Osteoblast (primary cell): ENCODE measurements around the gene DNAH17. TPM values are rescaled to one million over a fixed set of nuclear protein-coding genes. Genes with fewer than 3 reads are reported as not detected.

Source experiments
- DNase-seq: peaks from one replicate; pipeline ENCODE4 v3.0.0; 2011; ENCODE audit warnings: low spot score, mixed read lengths; ENCODE audit not compliant: insufficient read length; ENCODE audit errors: missing footprints
- H2AFZ ChIP-seq: 2 replicates; pipeline ENCODE4 v1.6.0; 2011; ENCODE audit warnings: mild to moderate bottlenecking, low read length
- H3K27ac ChIP-seq: 2 replicates; pipeline ENCODE4 v1.5.1; 2011; ENCODE audit warnings: mild to moderate bottlenecking, low read depth, low read length, moderate library complexity
- H3K27me3 ChIP-seq: 2 replicates; pipeline ENCODE4 v1.6.0; 2012; ENCODE audit warnings: mild to moderate bottlenecking, control low read depth, inconsistent platforms, low read length, moderate library complexity; ENCODE audit not compliant: insufficient read depth
- H3K36me3 ChIP-seq: 2 replicates; pipeline ENCODE4 v1.5.1; 2011; ENCODE audit warnings: mild to moderate bottlenecking, low read length, control low read depth, moderate library complexity; ENCODE audit not compliant: insufficient read depth
- H3K4me1 ChIP-seq: 2 replicates; pipeline ENCODE4 v1.5.1; 2011; ENCODE audit warnings: mild to moderate bottlenecking, low read length, control low read depth, moderate library complexity; ENCODE audit not compliant: insufficient read depth
- H3K4me2 ChIP-seq: 2 replicates; pipeline ENCODE4 v1.6.0; 2011; ENCODE audit warnings: mild to moderate bottlenecking, low read length; ENCODE audit not compliant: insufficient read depth
- H3K4me3 ChIP-seq: fragments of 200-600 bp; sonication (generic); 3 replicates; pipeline ENCODE4 v1.5.1; 2012; ENCODE audit warnings: mild to moderate bottlenecking, low read length, inconsistent platforms; ENCODE audit not compliant: insufficient read depth
- H3K79me2 ChIP-seq: 2 replicates; pipeline ENCODE4 v1.6.0; 2012; ENCODE audit warnings: mild to moderate bottlenecking, low read length, control low read depth, inconsistent platforms; ENCODE audit not compliant: insufficient read depth
- H3K9me3 ChIP-seq: 2 replicates; pipeline ENCODE4 v1.5.1; 2011; ENCODE audit warnings: low read depth, low read length, control low read depth
- H4K20me1 ChIP-seq: 2 replicates; pipeline ENCODE4 v1.6.0; 2012; ENCODE audit warnings: mild to moderate bottlenecking, low read length, control low read depth; ENCODE audit not compliant: insufficient read depth
- total RNA-seq: library from RNA; depleted of rRNA; stranded (reverse); fragments of >200 nt; gene quantifications from 2 replicates; pipeline ENCODE4 v1.2.3, GENCODE V29; 2012
- TF ChIP-seq, protein P1 (sequence below): IDR thresholded peaks from 2 replicates; pipeline ENCODE4 v1.5.1; 2011; ENCODE audit warnings: mild to moderate bottlenecking, low read depth, low read length, moderate library complexity; ENCODE audit errors: extremely low read depth

Gene DNAH17
- total RNA-seq, 1 donor, result under 0.01 TPM

- DNase-seq, result peak; percentile 84
- no peaks in the 10 kb centered on the region for H3K27me3 ChIP-seq
- no peaks in the 10 kb centered on the region for H3K79me2 ChIP-seq
- peak overlapping the region; percentile 69 for H2AFZ ChIP-seq
- H3K36me3 ChIP-seq, result no peaks in the 10 kb centered on the region
- peaks cover 25% of the 10 kb centered on the region for H3K4me1 ChIP-seq
- peak overlapping the region; percentile 48 for H3K4me2 ChIP-seq
- H4K20me1 ChIP-seq, result no peaks in the 10 kb centered on the region
- no peak overlapping the region for H3K4me3 ChIP-seq
- TF ChIP-seq, protein P1, sequence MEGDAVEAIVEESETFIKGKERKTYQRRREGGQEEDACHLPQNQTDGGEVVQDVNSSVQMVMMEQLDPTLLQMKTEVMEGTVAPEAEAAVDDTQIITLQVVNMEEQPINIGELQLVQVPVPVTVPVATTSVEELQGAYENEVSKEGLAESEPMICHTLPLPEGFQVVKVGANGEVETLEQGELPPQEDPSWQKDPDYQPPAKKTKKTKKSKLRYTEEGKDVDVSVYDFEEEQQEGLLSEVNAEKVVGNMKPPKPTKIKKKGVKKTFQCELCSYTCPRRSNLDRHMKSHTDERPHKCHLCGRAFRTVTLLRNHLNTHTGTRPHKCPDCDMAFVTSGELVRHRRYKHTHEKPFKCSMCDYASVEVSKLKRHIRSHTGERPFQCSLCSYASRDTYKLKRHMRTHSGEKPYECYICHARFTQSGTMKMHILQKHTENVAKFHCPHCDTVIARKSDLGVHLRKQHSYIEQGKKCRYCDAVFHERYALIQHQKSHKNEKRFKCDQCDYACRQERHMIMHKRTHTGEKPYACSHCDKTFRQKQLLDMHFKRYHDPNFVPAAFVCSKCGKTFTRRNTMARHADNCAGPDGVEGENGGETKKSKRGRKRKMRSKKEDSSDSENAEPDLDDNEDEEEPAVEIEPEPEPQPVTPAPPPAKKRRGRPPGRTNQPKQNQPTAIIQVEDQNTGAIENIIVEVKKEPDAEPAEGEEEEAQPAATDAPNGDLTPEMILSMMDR, result no peak
- H3K27ac ChIP-seq, result peak overlapping the region; percentile 58
- H3K9me3 ChIP-seq, result no peaks in the 10 kb centered on the region
Observed at GRCh38 chr17:78598013-78598471, 20.8 kb upstream of the DNAH17 start.

- no peaks in the 10 kb centered on the region for H4K20me1 ChIP-seq
- no peak for DNase-seq
- H3K27ac ChIP-seq, result no peak overlapping the region
- TF ChIP-seq, protein P1, result no peak
- H3K4me1 ChIP-seq, result peaks cover 30% of the 10 kb centered on the region
- H3K36me3 ChIP-seq, result no peaks in the 10 kb centered on the region
- H3K79me2 ChIP-seq, result no peaks in the 10 kb centered on the region
- no peak overlapping the region for H3K4me3 ChIP-seq
- H3K4me2 ChIP-seq, result no peak overlapping the region
- no peaks in the 10 kb centered on the region for H3K27me3 ChIP-seq
- no peaks in the 10 kb centered on the region for H3K9me3 ChIP-seq
- peak overlapping the region; percentile 46 for H2AFZ ChIP-seq
Observed at GRCh38 chr17:78596871-78597764, 19.9 kb upstream of the DNAH17 start.

DNA sequence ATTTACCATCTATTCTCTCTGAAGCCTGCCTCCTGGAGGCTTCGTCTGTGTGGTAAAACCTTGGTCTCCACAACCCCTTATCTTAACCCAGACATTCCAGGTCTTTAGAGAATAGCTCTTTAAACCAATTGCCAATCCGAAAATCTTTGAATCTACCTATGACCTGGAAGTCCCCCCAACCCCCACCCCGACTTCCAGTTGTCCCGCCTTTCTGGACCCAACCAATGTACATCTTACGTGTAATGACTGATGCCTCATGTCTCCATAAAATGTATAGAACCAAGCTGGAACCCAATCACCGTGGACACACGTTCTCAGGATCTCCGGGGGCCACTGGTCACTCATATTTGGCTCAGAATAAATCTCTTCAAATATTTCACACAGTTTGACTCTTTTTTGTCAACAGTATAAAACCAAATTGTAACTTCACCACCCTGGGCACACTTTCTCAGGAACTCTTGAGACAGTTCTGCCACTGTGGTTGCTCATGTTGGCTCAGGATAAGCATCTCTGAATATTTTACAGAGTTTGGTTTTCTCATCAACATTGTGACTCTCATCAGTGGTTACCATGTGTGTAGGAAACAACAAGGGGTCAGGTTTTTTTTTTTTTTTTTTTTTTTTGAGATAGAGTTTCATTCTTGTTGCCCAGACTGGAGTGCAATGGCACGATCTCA lies 18.1 kb upstream of the DNAH17 start:
- Histone ChIP-seq H3K36me3 (no peaks in the 10 kb centered on the region), H3K4me2 (no peak overlapping the region), H3K9me3 (no peaks in the 10 kb centered on the region), H3K27ac (no peak overlapping the region), H3K4me1 (peaks cover 32% of the 10 kb centered on the region), H4K20me1 (no peaks in the 10 kb centered on the region), H3K4me3 (no peak overlapping the region), H3K79me2 (no peaks in the 10 kb centered on the region), H2AFZ (no peak overlapping the region), H3K27me3 (no peaks in the 10 kb centered on the region)
- no peak for DNase-seq
- TF ChIP-seq, protein P1, result no peak

DNA sequence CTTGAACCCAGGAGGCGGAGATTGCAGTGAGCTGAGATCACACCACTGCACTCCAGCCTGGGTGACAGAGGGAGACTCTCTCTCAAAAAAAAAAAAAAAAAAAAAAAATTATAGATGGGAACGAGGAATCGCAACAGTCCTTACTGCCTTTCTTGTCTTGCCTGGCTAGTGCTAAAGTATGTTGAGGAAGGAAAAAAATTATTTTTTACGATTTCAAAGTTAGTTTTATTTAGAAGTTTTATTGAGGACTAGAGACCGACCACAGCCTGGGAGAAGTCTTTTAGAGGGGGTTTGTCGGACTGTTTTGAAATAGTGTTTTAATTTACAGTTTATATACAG lies 15.8 kb upstream of the DNAH17 start:
- Histone ChIP-seq H3K4me1 (peaks cover 27% of the 10 kb centered on the region), H3K4me2 (peak overlapping the region; percentile 30), H3K27ac (peak overlapping the region; percentile 77), H3K36me3 (no peaks in the 10 kb centered on the region), H3K27me3 (no peaks in the 10 kb centered on the region), H2AFZ (no peak overlapping the region), H3K9me3 (no peaks in the 10 kb centered on the region), H3K79me2 (no peaks in the 10 kb centered on the region), H3K4me3 (no peak overlapping the region), H4K20me1 (no peaks in the 10 kb centered on the region)
- TF ChIP-seq, protein P1, result no peak
- peak; percentile 6 for DNase-seq
